Measurements from ENCODE around the gene SHE.

DNA sequence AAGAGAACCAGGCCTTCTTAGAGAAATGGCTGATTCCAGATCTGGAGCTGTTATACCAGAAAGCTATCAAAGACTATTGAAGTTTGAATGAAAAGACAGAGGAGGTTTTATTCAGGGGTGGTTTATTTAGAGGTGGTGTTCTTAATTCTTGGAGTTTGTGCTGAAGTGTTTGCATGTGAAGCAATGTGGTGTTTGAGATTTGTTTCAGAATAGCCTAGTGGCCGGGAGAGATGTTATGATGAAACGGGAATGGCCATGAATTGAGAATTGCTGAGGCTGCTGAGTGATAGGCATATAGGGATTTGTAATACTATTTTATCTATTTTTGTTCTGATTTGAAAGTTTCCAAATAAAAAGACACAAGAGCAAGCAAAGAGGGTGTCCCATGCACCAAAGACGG lies 10.5 kb upstream of the SHE start:
- TF ChIP-seq, protein P1, sequence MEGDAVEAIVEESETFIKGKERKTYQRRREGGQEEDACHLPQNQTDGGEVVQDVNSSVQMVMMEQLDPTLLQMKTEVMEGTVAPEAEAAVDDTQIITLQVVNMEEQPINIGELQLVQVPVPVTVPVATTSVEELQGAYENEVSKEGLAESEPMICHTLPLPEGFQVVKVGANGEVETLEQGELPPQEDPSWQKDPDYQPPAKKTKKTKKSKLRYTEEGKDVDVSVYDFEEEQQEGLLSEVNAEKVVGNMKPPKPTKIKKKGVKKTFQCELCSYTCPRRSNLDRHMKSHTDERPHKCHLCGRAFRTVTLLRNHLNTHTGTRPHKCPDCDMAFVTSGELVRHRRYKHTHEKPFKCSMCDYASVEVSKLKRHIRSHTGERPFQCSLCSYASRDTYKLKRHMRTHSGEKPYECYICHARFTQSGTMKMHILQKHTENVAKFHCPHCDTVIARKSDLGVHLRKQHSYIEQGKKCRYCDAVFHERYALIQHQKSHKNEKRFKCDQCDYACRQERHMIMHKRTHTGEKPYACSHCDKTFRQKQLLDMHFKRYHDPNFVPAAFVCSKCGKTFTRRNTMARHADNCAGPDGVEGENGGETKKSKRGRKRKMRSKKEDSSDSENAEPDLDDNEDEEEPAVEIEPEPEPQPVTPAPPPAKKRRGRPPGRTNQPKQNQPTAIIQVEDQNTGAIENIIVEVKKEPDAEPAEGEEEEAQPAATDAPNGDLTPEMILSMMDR (IDR thresholded peaks at IDR 0.05): no peak
- TF ChIP-seq POLR2A (IDR thresholded peaks at IDR 0.05): no peak
